Endothelial cell of umbilical vein (primary cell): ENCODE results near the gene CNPY1. TPM values are rescaled to one million over a fixed set of nuclear protein-coding genes. Genes with fewer than 3 reads are reported as not detected.
A peak's percentile ranks its signal among the peaks of the same experiment; 100 is the strongest.

ENCODE experiments used
- BruUV-seq: library from RNA; stranded (reverse); fragments of 400-500 nt; replicated peaks from 2 replicates; lab custom pipeline; 2021; lab: Mats Ljungman, UMichigan
- CTCF ChIA-PET: fragments of 300-600, 350-600 bp; sonication (Branson Sonifier 250); formaldehyde crosslinking; loops from one replicate; lab custom pipeline; 2021; ENCODE audit warnings: antibody characterized with exemption, inconsistent platforms; lab: Charles Lee
- POLR2A ChIA-PET: fragments of 300-600, 350-600 bp; sonication (Branson Sonifier 250); formaldehyde crosslinking; loops from one replicate; lab custom pipeline; 2021; ENCODE audit warnings: antibody characterized with exemption, inconsistent platforms; lab: Charles Lee
- DNase-seq: peaks from one replicate; pipeline ENCODE4 v3.0.0-alpha.2; 2011; ENCODE audit warnings: low read depth, low spot score
- FAIRE-seq: peaks from 2 replicates; lab custom pipeline; 2011; peaks lifted over from hg19 to GRCh38; lab: Jason Lieb, UNC
- H2AFZ ChIP-seq: 2 replicates; pipeline ENCODE4 v1.6.0; 2012; ENCODE audit warnings: low read depth, low read length, control low read depth, inconsistent platforms
- H3K27ac ChIP-seq: 2 replicates; pipeline ENCODE4 v1.5.1; 2011; ENCODE audit warnings: low read depth, mild to moderate bottlenecking, control low read depth, low read length, moderate library complexity; ENCODE audit not compliant: insufficient read depth
- H3K27me3 ChIP-seq, 2 experiments: 2 replicates each; pipeline versions ENCODE4 v1.6.0 to v1.6.1; 2011; ENCODE audit warnings: low read length in 2 of 2, mixed read lengths in 1 of 2; ENCODE audit not compliant: control insufficient read depth in 2 of 2, insufficient read depth in 2 of 2
- H3K36me3 ChIP-seq, 2 experiments: 2 replicates in 1 of 2; 3 replicates in 1 of 2; pipeline ENCODE4 v1.5.1; 2011; ENCODE audit warnings: low read length in 2 of 2, mild to moderate bottlenecking in 1 of 2, moderate library complexity in 1 of 2; ENCODE audit not compliant: control insufficient read depth in 2 of 2, insufficient read depth in 2 of 2; ENCODE audit errors: extremely low read depth in 1 of 2
- H3K4me1 ChIP-seq: 3 replicates; pipeline ENCODE4 v1.5.1; 2011; ENCODE audit warnings: mild to moderate bottlenecking, low read length; ENCODE audit not compliant: control insufficient read depth, insufficient read depth; ENCODE audit errors: extremely low read depth
- H3K4me2 ChIP-seq: 2 replicates; pipeline ENCODE4 v1.6.1; 2011; ENCODE audit warnings: low read length, control low read depth, mixed read lengths; ENCODE audit not compliant: insufficient read depth
- H3K4me3 ChIP-seq, 3 experiments: fragments of 200-600 bp in 1 of 3; sonication (generic), shearing (Covaris generic) in 1 of 3; replicated peaks in 1 of 3; 2 replicates each; pipeline ENCODE4 v1.5.1; 2011 to 2016; ENCODE audit warnings: control low read depth in 3 of 3, low read length in 3 of 3, mild to moderate bottlenecking in 2 of 3, inconsistent platforms in 1 of 3, low read depth in 1 of 3, moderate library complexity in 1 of 3; ENCODE audit not compliant: insufficient read depth in 1 of 3
- H3K79me2 ChIP-seq: 2 replicates; pipeline ENCODE4 v1.6.0; 2012; ENCODE audit warnings: low read length, inconsistent platforms; ENCODE audit not compliant: control insufficient read depth, insufficient read depth
- H3K9ac ChIP-seq: replicated peaks from 2 replicates; pipeline ENCODE3; 2011; ENCODE audit warnings: low read length, control low read depth; ENCODE audit not compliant: insufficient read depth; ENCODE audit errors: extremely low read depth
- H3K9me1 ChIP-seq: replicated peaks from 3 replicates; pipeline ENCODE4 v1.6.0; 2011; ENCODE audit warnings: mild to moderate bottlenecking, low read length; ENCODE audit not compliant: control insufficient read depth, insufficient read depth; ENCODE audit errors: extremely low read depth
- H3K9me3 ChIP-seq: replicated peaks from 2 replicates; pipeline ENCODE4 v1.5.1; 2012; ENCODE audit warnings: low read length, inconsistent platforms; ENCODE audit not compliant: control insufficient read depth, insufficient read depth
- H4K20me1 ChIP-seq: replicated peaks from 2 replicates; pipeline ENCODE3; 2011; ENCODE audit warnings: mild to moderate bottlenecking, low read length; ENCODE audit not compliant: control insufficient read depth, insufficient read depth; ENCODE audit errors: extremely low read depth
- CTCF ChIP-seq, 2 donors: IDR thresholded peaks; 1 replicate in 1 of 2; 2 replicates in 1 of 2; pipeline ENCODE4 v1.5.1; 2011; ENCODE audit warnings: low read length in 2 of 2, mild to moderate bottlenecking in 2 of 2, moderate library complexity in 2 of 2, control low read depth in 1 of 2, inconsistent platforms in 1 of 2, low read depth in 1 of 2; ENCODE audit not compliant: insufficient read depth in 1 of 2; ENCODE audit errors: extremely low read depth in 1 of 2
- EZH2 ChIP-seq: IDR thresholded peaks from 2 replicates; pipeline ENCODE4 v1.6.1; 2012; ENCODE audit warnings: borderline replicate concordance, low read depth, mild to moderate bottlenecking, moderate library complexity, low read length, inconsistent platforms; ENCODE audit not compliant: severe bottlenecking
- FOS ChIP-seq: IDR thresholded peaks from 2 replicates; pipeline ENCODE4 v1.6.1; 2011; ENCODE audit warnings: mild to moderate bottlenecking, low read length, moderate library complexity, borderline replicate concordance; ENCODE audit not compliant: insufficient read depth
- GATA2 ChIP-seq: IDR thresholded peaks from 2 replicates; pipeline ENCODE4 v1.7.0; 2011; ENCODE audit warnings: low read depth, mild to moderate bottlenecking, moderate library complexity, mixed read lengths, low read length; ENCODE audit not compliant: insufficient read length, insufficient read depth
- JUN ChIP-seq: IDR thresholded peaks from 2 replicates; pipeline ENCODE4 v1.6.1; 2011; ENCODE audit warnings: borderline replicate concordance, low read depth; ENCODE audit not compliant: insufficient read length, insufficient read depth
- MAX ChIP-seq: IDR thresholded peaks from 2 replicates; pipeline ENCODE4 v1.6.1; 2011; ENCODE audit not compliant: insufficient read depth, insufficient read length
- MYC ChIP-seq: IDR thresholded peaks from one replicate; pipeline ENCODE4 v1.6.1; 2011; ENCODE audit warnings: mild to moderate bottlenecking, low read depth, low read length
- POLR2A ChIP-seq: IDR thresholded peaks from 2 replicates; pipeline ENCODE4 v1.6.1; 2012; ENCODE audit warnings: low read depth, mild to moderate bottlenecking, control low read depth, low read length
- POLR2AphosphoS5 ChIP-seq: IDR thresholded peaks from 2 replicates; pipeline ENCODE4 v1.6.1; 2012; ENCODE audit warnings: low read depth, mild to moderate bottlenecking, control low read depth, low read length, moderate library complexity; ENCODE audit not compliant: insufficient read depth
- dilution Hi-C: fragments of 300-500 bp; cut with MboI; formaldehyde crosslinking; loops from one replicate; pipeline ENCODE4 v1.15.0; 2019; ENCODE audit warnings: low sequenced_read_pairs; ENCODE audit not compliant: extremely low pct_ligation_motif_present
- intact Hi-C: fragments of 100-400 bp; cut with micrococcal nuclease; formaldehyde crosslinking; loops from one replicate; pipeline ENCODE4 v1.10.0; 2022
- polyA plus RNA-seq, 4 experiments: library from polyadenylated mRNA; depleted of rRNA in 3 of 4; stranded (reverse) in 3 of 4; unstranded in 1 of 4; fragments of >200 nt; gene quantifications; 2 replicates each; pipeline versions ENCODE4 v1.2.1 to v1.2.3, GENCODE V29; 2011 to 2012; ENCODE audit warnings: missing spikeins in 1 of 4
- total RNA-seq: library from RNA; stranded (reverse); gene quantifications from 2 replicates; pipeline ENCODE4 v1.2.3, GENCODE V29; 2021

Gene CNPY1
- total and polyA plus RNA-seq, 2 donors (not counting 3 experiments of a cell fraction or from before 2014, with no cell fraction given), result not detected

- TF ChIP-seq CTCF (IDR thresholded peaks at IDR 0.05; ENCODE audit: extremely low read depth in 1 of 2, insufficient read depth in 1 of 2, low read depth in 1 of 2, low read length in 2 of 2) (peak; percentile 41 to 80), POLR2A (no peak), MAX (peak; percentile 76), FOS (no peak), EZH2 (peak; percentile 30), GATA2 (no peak), POLR2AphosphoS5 (no peak), MYC (no peak), JUN (no peak)
- H3K9ac ChIP-seq, result no peak overlapping the region
- no peaks in the 10 kb centered on the region for H3K79me2 ChIP-seq
- no peaks in the 10 kb centered on the region for H3K9me1 ChIP-seq
- intact Hi-C loops, result loop anchor here (2.0 to 5.0 kb wide), 5 partner anchors 77 to 622 kb away; partner anchors contain the start of gene EN2
- no peak overlapping the region for H3K4me2 ChIP-seq
- no peak for FAIRE-seq
- no peak overlapping the region for H3K27ac ChIP-seq
- H4K20me1 ChIP-seq, result no peaks in the 10 kb centered on the region
- peaks cover 28 to 31% of the 10 kb centered on the region in 2 experiments for H3K27me3 ChIP-seq
- POLR2A ChIA-PET, result no interaction called here
- no TSS peak for BruUV-seq
- dilution Hi-C loops, result no loop called here
- peak; percentile 20 for DNase-seq
- H3K4me1 ChIP-seq, result no peaks in the 10 kb centered on the region
- CTCF ChIA-PET, result interaction anchor here (0.8 to 2.4 kb wide), 3 partner anchors 13 to 607 kb away, joined by 3 to 17 read pairs (median 6); partner anchors contain the start of gene CNPY1
- no peaks in the 10 kb centered on the region for H3K36me3 ChIP-seq
- no peak overlapping the region for H3K4me3 ChIP-seq
- H3K9me3 ChIP-seq, result no peaks in the 10 kb centered on the region
- H2AFZ ChIP-seq, result no peak overlapping the region
Observed at GRCh38 chr7:155533827-155534690, 12.3 kb downstream of the CNPY1 start.
